ENCODE results near the gene ELMO1. TPM values are rescaled to one million over a fixed set of nuclear protein-coding genes. Genes with fewer than 3 reads are reported as not detected.
A peak's percentile ranks its signal among the peaks of the same experiment; 100 is the strongest.

ELMO1 gene
- total RNA-seq, 1 donor = under 0.01 TPM

- no peak for TF ChIP-seq CTCF (IDR thresholded peaks at IDR 0.05; ENCODE audit: insufficient read depth, low read depth, low read length)
Measured at GRCh38 chr7:37129035-37129425, 319.6 kb downstream of the ELMO1 start.

GRCh38 chr7:37128327-37129034, 320.2 kb downstream of the ELMO1 start:
- H3K4me3 ChIP-seq (ENCODE audit: low read depth, low read length) = no peak overlapping the region
- no peak for DNase-seq (ENCODE audit: low read depth)
- no peak for TF ChIP-seq CTCF (IDR thresholded peaks at IDR 0.05; ENCODE audit: insufficient read depth, low read depth, low read length)

More at GRCh38 chr7:37129035-37129425, 319.6 kb downstream of the ELMO1 start:
- H3K4me3 ChIP-seq (ENCODE audit: low read depth, low read length) = no peak overlapping the region
- DNase-seq (ENCODE audit: low read depth) = no peak

GRCh38 chr7:37119296-37119860, 329.3 kb downstream of the ELMO1 start:
- DNase-seq (ENCODE audit: low read depth) = peak; percentile 55
- TF ChIP-seq CTCF (IDR thresholded peaks at IDR 0.05; ENCODE audit: insufficient read depth, low read depth, low read length) = no peak
- H3K4me3 ChIP-seq (ENCODE audit: low read depth, low read length) = no peak overlapping the region

GRCh38 chr7:37118004-37118403, 330.7 kb downstream of the ELMO1 start:
- no peak for DNase-seq (ENCODE audit: low read depth)
- no peak overlapping the region for H3K4me3 ChIP-seq (ENCODE audit: low read depth, low read length)
- no peak for TF ChIP-seq CTCF (IDR thresholded peaks at IDR 0.05; ENCODE audit: insufficient read depth, low read depth, low read length)

- TF ChIP-seq CTCF (IDR thresholded peaks at IDR 0.05; ENCODE audit: insufficient read depth, low read depth, low read length) = no peak
- DNase-seq (ENCODE audit: low read depth) = no peak
Measured at GRCh38 chr7:37117292-37117691, 331.4 kb downstream of the ELMO1 start.

GRCh38 chr7:37116093-37116701, 332.5 kb downstream of the ELMO1 start:
- no peak for TF ChIP-seq CTCF (IDR thresholded peaks at IDR 0.05; ENCODE audit: insufficient read depth, low read depth, low read length)
- DNase-seq (ENCODE audit: low read depth) = no peak
- H3K4me3 ChIP-seq (ENCODE audit: low read depth, low read length) = no peak overlapping the region

More at GRCh38 chr7:37117292-37117691, 331.4 kb downstream of the ELMO1 start:
- H3K4me3 ChIP-seq (ENCODE audit: low read depth, low read length) = no peak overlapping the region

Data from fibroblast of villous mesenchyme (primary cell).